Measurements from ENCODE around the gene MYO1B.

MYO1B gene

GRCh38 chr2:191226196-191226595 lies 19.0 kb upstream of the MYO1B start:
- ATAC-seq = no peak

- no peak for ATAC-seq
Measured at GRCh38 chr2:191228333-191228732, 16.9 kb upstream of the MYO1B start.

- no peak for ATAC-seq
Measured at GRCh38 chr2:191228861-191229260, 16.3 kb upstream of the MYO1B start.

- ATAC-seq = no peak
Measured at GRCh38 chr2:191230174-191230573, 15.0 kb upstream of the MYO1B start.

GRCh38 chr2:191231995-191232394 lies 13.2 kb upstream of the MYO1B start:
- no peak for ATAC-seq

GRCh38 chr2:191233533-191233932 lies 11.7 kb upstream of the MYO1B start:
- no peak for ATAC-seq

- ATAC-seq = no peak
Measured at GRCh38 chr2:191234376-191234775, 10.8 kb upstream of the MYO1B start.

GRCh38 chr2:191240871-191241270 lies 4.3 kb upstream of the MYO1B start:
- no peak for ATAC-seq

GRCh38 chr2:191241418-191241817 lies 3.8 kb upstream of the MYO1B start:
- no peak for ATAC-seq

- ATAC-seq = no peak
Measured at GRCh38 chr2:191243154-191243553, 2.0 kb upstream of the MYO1B start.

- no peak for ATAC-seq
Measured at GRCh38 chr2:191244350-191244749, 854 bp upstream of the MYO1B start.

GRCh38 chr2:191245869-191246531 lies 796 bp downstream of the MYO1B start:
- ATAC-seq = no peak

- ATAC-seq = no peak
Measured at GRCh38 chr2:191246820-191247380, 1.7 kb downstream of the MYO1B start.

- ATAC-seq = no peak
Measured at GRCh38 chr2:191247381-191248057, 2.3 kb downstream of the MYO1B start.

GRCh38 chr2:191249156-191249813 lies 4.1 kb downstream of the MYO1B start:
- ATAC-seq = no peak

- no peak for ATAC-seq
Measured at GRCh38 chr2:191250400-191250799, 5.2 kb downstream of the MYO1B start.

GRCh38 chr2:191250986-191251385 lies 5.8 kb downstream of the MYO1B start:
- no peak for ATAC-seq

GRCh38 chr2:191252699-191253098 lies 7.5 kb downstream of the MYO1B start:
- ATAC-seq = no peak

- ATAC-seq = no peak
Measured at GRCh38 chr2:191253476-191253875, 8.3 kb downstream of the MYO1B start.

- ATAC-seq = no peak
Measured at GRCh38 chr2:191255271-191255670, 10.1 kb downstream of the MYO1B start.

- ATAC-seq = no peak
Measured at GRCh38 chr2:191255756-191256312, 10.6 kb downstream of the MYO1B start.

GRCh38 chr2:191257934-191258333 lies 12.7 kb downstream of the MYO1B start:
- no peak for ATAC-seq

- ATAC-seq = no peak
Measured at GRCh38 chr2:191258996-191259395, 13.8 kb downstream of the MYO1B start.
